DOHH2 (cell line): ENCODE results near the gene TCN2.

Experiments
- H3F3A ChIP-seq: fragments of 200-600 bp; sonication (generic), shearing (Covaris generic); 2 replicates; pipeline ENCODE4 v1.6.0; 2016; ENCODE audit warnings: antibody characterized with exemption, mild to moderate bottlenecking; ENCODE audit not compliant: control insufficient read depth, insufficient read depth
- H3K27ac ChIP-seq: fragments of 200-600 bp; sonication (generic); 2 replicates; pipeline ENCODE4 v1.5.1; 2014; ENCODE audit warnings: low read depth, mild to moderate bottlenecking, low read length, moderate library complexity
- H3K27me3 ChIP-seq: fragments of 200-600 bp; sonication (generic); 2 replicates; pipeline ENCODE4 v1.6.1; 2014; ENCODE audit warnings: mild to moderate bottlenecking, low read length, mixed read lengths; ENCODE audit not compliant: control insufficient read depth
- H3K36me3 ChIP-seq: fragments of 200-600 bp; sonication (generic); 2 replicates; pipeline ENCODE4 v1.6.1; 2014; ENCODE audit warnings: mild to moderate bottlenecking, low read length, moderate library complexity, mixed read lengths; ENCODE audit not compliant: control insufficient read depth
- H3K4me1 ChIP-seq: fragments of 200-600 bp; sonication (generic); 2 replicates; pipeline ENCODE4 v1.6.1; 2014; ENCODE audit warnings: mild to moderate bottlenecking, low read length, mixed read lengths; ENCODE audit not compliant: control insufficient read depth
- H3K4me2 ChIP-seq: fragments of 200-600 bp; sonication (generic); 2 replicates; pipeline ENCODE4 v1.6.0; 2014; ENCODE audit warnings: mild to moderate bottlenecking, low read length, moderate library complexity
- H3K4me3 ChIP-seq: fragments of 200-600 bp; sonication (generic); 2 replicates; pipeline ENCODE4 v1.5.1; 2014; ENCODE audit warnings: mild to moderate bottlenecking, low read length, mixed read lengths
- H3K79me2 ChIP-seq: fragments of 200-600 bp; sonication (generic); 2 replicates; pipeline ENCODE4 v1.6.1; 2014; ENCODE audit warnings: mild to moderate bottlenecking, low read length, mixed read lengths; ENCODE audit not compliant: control insufficient read depth
- H3K9me2 ChIP-seq: fragments of 200-600 bp; sonication (generic); replicated peaks from 2 replicates; pipeline ENCODE4 v1.6.1; 2014; ENCODE audit warnings: mild to moderate bottlenecking, low read length, mixed read lengths; ENCODE audit not compliant: control insufficient read depth
- H3K9me3 ChIP-seq: fragments of 200-600 bp; sonication (generic); 2 replicates; pipeline ENCODE4 v1.6.1; 2014; ENCODE audit warnings: antibody characterized with exemption, low read length, mixed read lengths; ENCODE audit not compliant: control insufficient read depth, insufficient read depth
- H4K20me1 ChIP-seq: fragments of 200-600 bp; sonication (generic); 2 replicates; pipeline ENCODE4 v1.6.0; 2014; ENCODE audit warnings: low read depth, mild to moderate bottlenecking, antibody characterized with exemption, low read length, moderate library complexity; ENCODE audit not compliant: control insufficient read depth, insufficient read depth
- CTCF ChIP-seq: fragments of 200-600 bp; sonication (generic); IDR thresholded peaks from one replicate; pipeline ENCODE4 v1.5.1; 2014; ENCODE audit warnings: antibody characterized with exemption, mild to moderate bottlenecking, low read depth, low read length; ENCODE audit not compliant: poor library complexity, severe bottlenecking
- EZH2phosphoT487 ChIP-seq: fragments of 200-600 bp; sonication (generic); IDR thresholded peaks from 2 replicates; pipeline ENCODE4 v1.6.1; 2017; ENCODE audit warnings: borderline replicate concordance, mild to moderate bottlenecking, antibody characterized with exemption, low read length, moderate library complexity, mixed read lengths

The TCN2 gene

DNA sequence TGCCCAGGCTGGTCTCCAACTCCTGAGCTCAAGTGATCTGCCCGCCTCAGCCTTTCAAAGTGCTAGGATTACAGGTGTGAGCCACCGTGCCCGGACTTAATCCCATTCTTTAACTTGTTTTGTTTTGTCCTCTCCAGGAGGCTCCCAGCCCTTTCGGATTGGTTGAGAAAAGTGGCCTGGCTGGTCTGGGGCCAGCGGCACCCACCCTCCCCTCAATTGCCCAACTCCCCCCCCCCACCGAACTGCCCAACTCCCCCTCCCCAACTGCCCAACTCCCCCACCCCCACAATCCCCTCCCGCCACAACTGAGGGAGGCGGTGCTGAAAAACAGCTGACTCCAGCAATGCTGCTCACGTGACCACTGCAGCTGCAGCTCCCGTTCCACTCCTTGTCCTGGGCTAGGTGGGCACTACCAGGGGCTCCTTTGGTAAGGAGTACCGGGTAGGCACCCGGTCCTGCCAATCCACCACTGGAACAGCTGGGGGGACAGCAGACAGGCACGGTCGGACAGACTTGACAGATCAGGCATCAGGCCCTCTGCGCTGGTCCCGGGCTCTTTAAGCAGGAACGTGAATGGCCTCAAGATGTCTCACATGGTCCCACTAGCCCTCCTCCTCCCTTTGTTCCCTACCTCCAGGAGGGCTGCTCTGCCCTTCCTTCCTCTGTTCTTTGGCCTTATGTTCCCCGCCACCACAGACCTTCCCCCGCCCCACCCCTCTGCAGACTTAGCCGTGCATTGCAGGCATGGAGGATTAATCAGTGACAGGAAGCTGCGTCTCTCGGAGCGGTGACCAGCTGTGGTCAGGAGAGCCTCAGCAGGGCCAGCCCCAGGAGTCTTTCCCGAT is at the start of gene TCN2:
Gene TCN2 (plus strand): TSS at position 720 of the 845 bp plus-strand sequence. CDS start 158 bp downstream, outside the sequence.
- Histone ChIP-seq H3K4me2 (peak within 1 kb of the TSS; percentile 70), H3K4me3 (peak within 1 kb of the TSS; percentile 58), H3F3A (no peaks in the 10 kb centered on the region; the same call in 1 of the 2 replicates), H4K20me1 (no peaks in the 10 kb centered on the region), H3K9me2 (no peaks in the 10 kb centered on the region), H3K79me2 (no peaks in the 10 kb centered on the region), H3K27ac (no peak within 1 kb of the TSS), H3K4me1 (peaks cover 51% of the 10 kb centered on the region), H3K27me3 (no peaks in the 10 kb centered on the region), H3K36me3 (no peaks in the 10 kb centered on the region), H3K9me3 (no peaks in the 10 kb centered on the region)
- TF ChIP-seq CTCF (no peak), EZH2phosphoT487 (no peak)

- H3K36me3 ChIP-seq, result no peaks in the 10 kb centered on the region
- no peaks in the 10 kb centered on the region for H3K9me3 ChIP-seq
- H3K79me2 ChIP-seq, result no peaks in the 10 kb centered on the region
- H3F3A ChIP-seq, result no peaks in the 10 kb centered on the region
- TF ChIP-seq EZH2phosphoT487 (no peak), CTCF (no peak)
- H3K27me3 ChIP-seq, result no peaks in the 10 kb centered on the region
- H3K4me2 ChIP-seq, result no peak overlapping the region
- no peaks in the 10 kb centered on the region for H3K4me1 ChIP-seq
- no peak overlapping the region for H3K4me3 ChIP-seq
- H4K20me1 ChIP-seq, result no peaks in the 10 kb centered on the region
- no peaks in the 10 kb centered on the region for H3K9me2 ChIP-seq
- no peak overlapping the region for H3K27ac ChIP-seq
Measured at GRCh38 chr22:30557243-30557642, 49.7 kb upstream of the TCN2 start.

DNA sequence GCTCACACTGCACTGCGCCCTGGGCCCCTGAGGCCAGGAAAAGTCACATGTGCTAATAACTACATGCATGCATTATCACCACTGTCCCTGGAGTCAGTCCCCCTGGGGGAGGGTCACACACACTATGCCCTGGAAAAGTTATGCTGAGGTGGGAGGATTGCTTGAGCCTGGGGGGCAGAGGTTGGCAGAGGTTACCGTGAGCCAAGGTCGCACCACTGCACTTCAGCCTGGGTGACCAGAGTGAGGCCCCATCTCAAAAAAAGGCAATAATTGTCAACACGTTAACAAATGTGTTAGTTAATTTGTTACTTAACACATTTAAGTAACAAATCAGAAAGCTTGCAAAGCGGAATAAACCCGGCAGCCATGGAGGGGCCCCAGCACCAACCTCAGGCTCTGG is 47.1 kb upstream of the TCN2 start:
- Histone ChIP-seq H3K9me2 (no peaks in the 10 kb centered on the region), H3K27ac (no peak overlapping the region), H3F3A (no peaks in the 10 kb centered on the region), H3K4me1 (no peaks in the 10 kb centered on the region), H4K20me1 (no peaks in the 10 kb centered on the region), H3K36me3 (no peaks in the 10 kb centered on the region), H3K9me3 (no peaks in the 10 kb centered on the region), H3K4me3 (no peak overlapping the region), H3K4me2 (no peak overlapping the region), H3K79me2 (no peaks in the 10 kb centered on the region), H3K27me3 (no peaks in the 10 kb centered on the region)
- TF ChIP-seq EZH2phosphoT487 (no peak), CTCF (no peak)
